ENCODE data around the gene ABHD17B. TPM values are rescaled to one million over a fixed set of nuclear protein-coding genes. Genes with fewer than 3 reads are reported as not detected.

Gene ABHD17B
- total RNA-seq, 1 donor from 2014 or later = 41.2 TPM

GRCh38 chr9:71887362-71887761, 23.6 kb downstream of the ABHD17B start:
- peaks cover 2% of the 10 kb centered on the region for H3K27me3 Mint-ChIP-seq (ENCODE audit: unreplicated experiment)
- no peak overlapping the region for H3K27ac Mint-ChIP-seq (ENCODE audit: unreplicated experiment)
- TF ChIP-seq, protein P1, sequence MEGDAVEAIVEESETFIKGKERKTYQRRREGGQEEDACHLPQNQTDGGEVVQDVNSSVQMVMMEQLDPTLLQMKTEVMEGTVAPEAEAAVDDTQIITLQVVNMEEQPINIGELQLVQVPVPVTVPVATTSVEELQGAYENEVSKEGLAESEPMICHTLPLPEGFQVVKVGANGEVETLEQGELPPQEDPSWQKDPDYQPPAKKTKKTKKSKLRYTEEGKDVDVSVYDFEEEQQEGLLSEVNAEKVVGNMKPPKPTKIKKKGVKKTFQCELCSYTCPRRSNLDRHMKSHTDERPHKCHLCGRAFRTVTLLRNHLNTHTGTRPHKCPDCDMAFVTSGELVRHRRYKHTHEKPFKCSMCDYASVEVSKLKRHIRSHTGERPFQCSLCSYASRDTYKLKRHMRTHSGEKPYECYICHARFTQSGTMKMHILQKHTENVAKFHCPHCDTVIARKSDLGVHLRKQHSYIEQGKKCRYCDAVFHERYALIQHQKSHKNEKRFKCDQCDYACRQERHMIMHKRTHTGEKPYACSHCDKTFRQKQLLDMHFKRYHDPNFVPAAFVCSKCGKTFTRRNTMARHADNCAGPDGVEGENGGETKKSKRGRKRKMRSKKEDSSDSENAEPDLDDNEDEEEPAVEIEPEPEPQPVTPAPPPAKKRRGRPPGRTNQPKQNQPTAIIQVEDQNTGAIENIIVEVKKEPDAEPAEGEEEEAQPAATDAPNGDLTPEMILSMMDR (IDR thresholded peaks at IDR 0.05; ENCODE audit: partially characterized antibody, unreplicated experiment) = no peak
- no peaks in the 10 kb centered on the region for H3K9me3 Mint-ChIP-seq (ENCODE audit: unreplicated experiment)
- H3K4me1 Mint-ChIP-seq (ENCODE audit: low read depth, unreplicated experiment) = peaks cover 4% of the 10 kb centered on the region
- peaks cover 18% of the 10 kb centered on the region for H3K36me3 Mint-ChIP-seq (ENCODE audit: unreplicated experiment)
- no peak for DNase-seq
- H3K4me3 Mint-ChIP-seq (ENCODE audit: unreplicated experiment) = no peak overlapping the region

DNA sequence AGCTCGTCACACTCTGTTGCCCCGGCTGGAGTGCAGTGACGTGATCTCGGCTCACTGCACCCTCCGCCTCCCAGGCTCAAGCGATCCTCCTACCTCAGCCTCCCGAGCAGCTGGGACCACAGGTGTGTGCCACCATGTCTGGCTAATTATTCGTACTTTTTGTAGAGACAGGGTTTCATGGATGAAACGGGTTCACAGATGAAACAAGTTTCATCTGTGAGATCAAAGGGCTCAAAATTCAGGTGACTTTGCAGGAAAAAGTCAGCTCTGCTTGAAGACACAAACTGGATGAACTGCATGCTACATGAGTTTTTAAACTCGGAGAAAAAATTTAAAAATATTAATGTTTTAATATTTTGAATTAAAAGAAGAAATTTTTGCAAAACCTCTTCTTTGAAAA, 24.5 kb downstream of the ABHD17B start:
- H3K4me3 Mint-ChIP-seq (ENCODE audit: unreplicated experiment) = no peak overlapping the region
- peaks cover 18% of the 10 kb centered on the region for H3K36me3 Mint-ChIP-seq (ENCODE audit: unreplicated experiment)
- DNase-seq = no peak
- peaks cover 4% of the 10 kb centered on the region for H3K4me1 Mint-ChIP-seq (ENCODE audit: low read depth, unreplicated experiment)
- H3K27me3 Mint-ChIP-seq (ENCODE audit: unreplicated experiment) = peaks cover 2% of the 10 kb centered on the region
- H3K27ac Mint-ChIP-seq (ENCODE audit: unreplicated experiment) = no peak overlapping the region
- TF ChIP-seq, protein P1 (IDR thresholded peaks at IDR 0.05; ENCODE audit: partially characterized antibody, unreplicated experiment) = no peak
- H3K9me3 Mint-ChIP-seq (ENCODE audit: unreplicated experiment) = peaks cover 1% of the 10 kb centered on the region

GRCh38 chr9:71886015-71886414, 25.0 kb downstream of the ABHD17B start:
- DNase-seq = no peak
- Mint-ChIP-seq H3K27me3 (ENCODE audit: unreplicated experiment) (peaks cover 2% of the 10 kb centered on the region), H3K27ac (ENCODE audit: unreplicated experiment) (no peak overlapping the region), H3K9me3 (ENCODE audit: unreplicated experiment) (peaks cover 1% of the 10 kb centered on the region), H3K4me1 (ENCODE audit: low read depth, unreplicated experiment) (peaks cover 4% of the 10 kb centered on the region), H3K36me3 (ENCODE audit: unreplicated experiment) (peaks cover 18% of the 10 kb centered on the region), H3K4me3 (ENCODE audit: unreplicated experiment) (no peak overlapping the region)
- TF ChIP-seq, protein P1 (IDR thresholded peaks at IDR 0.05; ENCODE audit: partially characterized antibody, unreplicated experiment) = no peak

GRCh38 chr9:71885467-71885866, 25.5 kb downstream of the ABHD17B start:
- Mint-ChIP-seq H3K36me3 (ENCODE audit: unreplicated experiment) (peaks cover 18% of the 10 kb centered on the region), H3K9me3 (ENCODE audit: unreplicated experiment) (peaks cover 1% of the 10 kb centered on the region), H3K27me3 (ENCODE audit: unreplicated experiment) (peaks cover 2% of the 10 kb centered on the region), H3K4me3 (ENCODE audit: unreplicated experiment) (no peak overlapping the region), H3K27ac (ENCODE audit: unreplicated experiment) (no peak overlapping the region), H3K4me1 (ENCODE audit: low read depth, unreplicated experiment) (peaks cover 4% of the 10 kb centered on the region)
- DNase-seq = no peak
- TF ChIP-seq, protein P1 (IDR thresholded peaks at IDR 0.05; ENCODE audit: partially characterized antibody, unreplicated experiment) = no peak

DNA sequence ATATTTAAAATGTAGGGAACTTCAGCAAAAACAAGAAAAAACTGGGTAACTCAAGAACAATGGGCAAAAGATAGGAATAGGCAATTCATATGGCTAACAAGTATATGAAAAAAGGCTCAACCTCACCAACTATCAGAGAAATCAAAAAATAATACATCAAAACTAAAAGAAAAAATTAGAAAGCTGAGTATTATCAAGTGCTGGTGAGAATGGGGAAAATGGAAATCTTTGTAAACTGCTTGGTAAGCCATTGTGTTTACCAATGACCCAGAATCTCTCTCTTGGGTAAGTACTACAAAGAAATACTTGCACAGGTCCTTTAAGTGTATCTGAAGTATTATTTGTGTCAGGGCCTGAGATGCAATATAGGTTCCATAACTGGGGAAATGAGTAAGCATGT, 27.0 kb downstream of the ABHD17B start:
- peaks cover 1% of the 10 kb centered on the region for H3K9me3 Mint-ChIP-seq (ENCODE audit: unreplicated experiment)
- peaks cover 2% of the 10 kb centered on the region for H3K4me1 Mint-ChIP-seq (ENCODE audit: low read depth, unreplicated experiment)
- TF ChIP-seq, protein P1 (IDR thresholded peaks at IDR 0.05; ENCODE audit: partially characterized antibody, unreplicated experiment) = no peak
- no peak overlapping the region for H3K4me3 Mint-ChIP-seq (ENCODE audit: unreplicated experiment)
- peaks cover 18% of the 10 kb centered on the region for H3K36me3 Mint-ChIP-seq (ENCODE audit: unreplicated experiment)
- no peak for DNase-seq
- H3K27ac Mint-ChIP-seq (ENCODE audit: unreplicated experiment) = no peak overlapping the region
- peaks cover 2% of the 10 kb centered on the region for H3K27me3 Mint-ChIP-seq (ENCODE audit: unreplicated experiment)

Data from glutamatergic neuron (in vitro differentiated cells).